HEK293 (cell line): ENCODE results near the gene FAIM.
"Not testable (repeated sequence)": the region's sequence is repeated elsewhere in the genome, so short reads cannot be mapped to it uniquely, and the experiment has no call there.

ENCODE experiments used
- CTCF ChIA-PET: fragments of 350-600 bp; formaldehyde crosslinking; extraction: SDS; loops from one replicate; lab custom pipeline; 2021; ENCODE audit warnings: antibody characterized with exemption; lab: Yijun Ruan, JAX
- POLR2A ChIA-PET: fragments of 300-600 bp; formaldehyde crosslinking; extraction: SDS; loops from one replicate; lab custom pipeline; 2020; ENCODE audit warnings: antibody characterized with exemption, inconsistent platforms; lab: Yijun Ruan, JAX
- H3K27ac ChIP-seq: fragments of 200-500 bp; sonication (Bioruptor generic); 2 replicates; pipeline ENCODE4 v1.5.1; 2014; ENCODE audit warnings: low read depth, low read length, control low read depth, inconsistent platforms; ENCODE audit errors: extremely low read depth
- H3K36me3 ChIP-seq, 2 experiments: fragments of 200-500 bp in 1 of 2; sonication (Bioruptor generic) in 1 of 2; 1 replicate in 1 of 2; 2 replicates in 1 of 2; pipeline ENCODE4 v1.5.1; 2014 to 2017; ENCODE audit warnings: inconsistent platforms in 2 of 2, low read length in 2 of 2; ENCODE audit not compliant: control insufficient read depth in 2 of 2, insufficient read depth in 1 of 2
- H3K4me1 ChIP-seq: fragments of 200-500 bp; sonication (Bioruptor generic); 2 replicates; pipeline ENCODE4 v1.5.1; 2014; ENCODE audit warnings: mild to moderate bottlenecking, low read length, inconsistent platforms; ENCODE audit not compliant: control insufficient read depth, insufficient read depth
- H3K4me3 ChIP-seq: 2 replicates; pipeline ENCODE4 v1.5.1; 2011; ENCODE audit warnings: low read depth, mild to moderate bottlenecking, control low read depth, low read length, moderate library complexity
- H3K9me3 ChIP-seq: fragments of 200-500 bp; sonication (Bioruptor generic); 2 replicates; pipeline ENCODE4 v1.5.1; 2014; ENCODE audit warnings: low read depth, low read length, inconsistent platforms; ENCODE audit not compliant: control insufficient read depth, insufficient read depth
- EGR2 ChIP-seq: fragments of 450-650 bp; formaldehyde crosslinking; IDR thresholded peaks from 2 replicates; pipeline ENCODE4 v1.5.1; 2016; ENCODE audit warnings: low read depth, missing biosample characterization, missing genetic modification characterization
- OSR2 ChIP-seq: fragments of 450-650 bp; formaldehyde crosslinking; IDR thresholded peaks from 2 replicates; pipeline ENCODE4 v1.5.1; 2016; ENCODE audit warnings: missing biosample characterization, missing genetic modification characterization
- SCRT1 ChIP-seq: fragments of 450-650 bp; formaldehyde crosslinking; IDR thresholded peaks from 2 replicates; pipeline ENCODE4 v1.5.1; 2016; ENCODE audit warnings: missing biosample characterization, missing genetic modification characterization, borderline replicate concordance
- SCRT2 ChIP-seq: fragments of 450-650 bp; formaldehyde crosslinking; IDR thresholded peaks from 2 replicates; pipeline ENCODE4 v1.5.1; 2016; ENCODE audit warnings: missing biosample characterization, missing genetic modification characterization
- TCF7L2 ChIP-seq: IDR thresholded peaks from 2 replicates; pipeline ENCODE4 v1.6.1; 2011; ENCODE audit warnings: low read depth, mild to moderate bottlenecking, inconsistent platforms, low read length, moderate library complexity, borderline replicate concordance
- ZBTB1 ChIP-seq: fragments of 450-650 bp; formaldehyde crosslinking; IDR thresholded peaks from 2 replicates; pipeline ENCODE4 v1.5.1; 2016; ENCODE audit warnings: missing biosample characterization, missing genetic modification characterization
- ZBTB17 ChIP-seq: fragments of 450-650 bp; formaldehyde crosslinking; IDR thresholded peaks from 2 replicates; pipeline ENCODE4 v1.5.1; 2016; ENCODE audit warnings: missing biosample characterization, missing genetic modification characterization
- ZNF10 ChIP-seq: fragments of 450-650 bp; formaldehyde crosslinking; IDR thresholded peaks from 2 replicates; pipeline ENCODE4 v1.5.1; 2017; ENCODE audit warnings: missing biosample characterization, missing genetic modification characterization
- ZNF211 ChIP-seq: fragments of 450-650 bp; formaldehyde crosslinking; IDR thresholded peaks from 2 replicates; pipeline ENCODE4 v1.5.1; 2016; ENCODE audit warnings: low read depth, missing biosample characterization, missing genetic modification characterization
- ZNF23 ChIP-seq: fragments of 450-650 bp; formaldehyde crosslinking; IDR thresholded peaks from 2 replicates; pipeline ENCODE4 v1.5.1; 2016; ENCODE audit warnings: missing biosample characterization, missing genetic modification characterization, borderline replicate concordance
- ZNF239 ChIP-seq: fragments of 450-650 bp; formaldehyde crosslinking; IDR thresholded peaks from 2 replicates; pipeline ENCODE4 v1.5.1; 2016; ENCODE audit warnings: missing biosample characterization, missing genetic modification characterization
- ZNF529 ChIP-seq: fragments of 450-650 bp; formaldehyde crosslinking; IDR thresholded peaks from 2 replicates; pipeline ENCODE4 v1.5.1; 2017; ENCODE audit warnings: missing genetic modification characterization, missing biosample characterization; ENCODE audit not compliant: insufficient replicate concordance
- ZNF560 ChIP-seq: fragments of 450-650 bp; formaldehyde crosslinking; IDR thresholded peaks from 2 replicates; pipeline ENCODE4 v1.5.1; 2017; ENCODE audit warnings: missing biosample characterization, missing genetic modification characterization, borderline replicate concordance
- ZNF629 ChIP-seq: fragments of 450-650 bp; formaldehyde crosslinking; IDR thresholded peaks from 2 replicates; pipeline ENCODE4 v1.5.1; 2017; ENCODE audit warnings: missing biosample characterization, missing genetic modification characterization
- ZNF677 ChIP-seq: fragments of 450-650 bp; IDR thresholded peaks from 2 replicates; pipeline ENCODE4 v1.5.0; 2018; ENCODE audit warnings: missing biosample characterization, mild to moderate bottlenecking, missing genetic modification characterization, moderate library complexity
- ZNF701 ChIP-seq: fragments of 450-650 bp; formaldehyde crosslinking; IDR thresholded peaks from 2 replicates; pipeline ENCODE4 v1.5.1; 2016; ENCODE audit warnings: missing biosample characterization, missing genetic modification characterization
- ZSCAN23 ChIP-seq: fragments of 450-650 bp; formaldehyde crosslinking; IDR thresholded peaks from 2 replicates; pipeline ENCODE4 v1.5.1; 2016; ENCODE audit warnings: missing biosample characterization, missing genetic modification characterization
- TF ChIP-seq, protein P1 (sequence below): fragments of 450-650 bp; formaldehyde crosslinking; IDR thresholded peaks from 2 replicates; pipeline ENCODE4 v1.5.1; 2017; ENCODE audit warnings: missing biosample characterization, missing genetic modification characterization

The FAIM gene

DNA sequence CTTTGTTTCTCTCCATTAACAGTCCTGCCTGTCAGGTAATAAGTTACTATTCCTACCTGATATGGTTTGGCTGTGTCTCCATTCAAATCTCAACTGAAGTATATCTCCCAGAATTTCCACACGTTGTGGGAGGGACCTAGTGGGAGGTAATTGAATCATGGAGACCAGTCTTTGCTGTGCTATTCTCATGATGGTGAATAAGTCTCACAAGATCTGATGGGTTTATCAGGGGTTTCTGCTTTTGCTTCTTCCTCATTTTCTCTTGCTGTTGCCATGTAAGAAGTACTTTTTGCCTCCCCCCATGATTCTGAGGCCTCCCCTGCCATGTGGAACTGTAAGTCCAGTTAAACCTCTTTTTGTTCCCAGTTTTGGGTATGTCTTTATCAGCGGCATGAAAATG is 6.9 kb upstream of the FAIM start:
- H3K4me1 ChIP-seq, H3K4me3 ChIP-seq, H3K36me3 ChIP-seq, POLR2A ChIA-PET, CTCF ChIA-PET, H3K9me3 ChIP-seq, H3K27ac ChIP-seq: not testable (repeated sequence)

DNA sequence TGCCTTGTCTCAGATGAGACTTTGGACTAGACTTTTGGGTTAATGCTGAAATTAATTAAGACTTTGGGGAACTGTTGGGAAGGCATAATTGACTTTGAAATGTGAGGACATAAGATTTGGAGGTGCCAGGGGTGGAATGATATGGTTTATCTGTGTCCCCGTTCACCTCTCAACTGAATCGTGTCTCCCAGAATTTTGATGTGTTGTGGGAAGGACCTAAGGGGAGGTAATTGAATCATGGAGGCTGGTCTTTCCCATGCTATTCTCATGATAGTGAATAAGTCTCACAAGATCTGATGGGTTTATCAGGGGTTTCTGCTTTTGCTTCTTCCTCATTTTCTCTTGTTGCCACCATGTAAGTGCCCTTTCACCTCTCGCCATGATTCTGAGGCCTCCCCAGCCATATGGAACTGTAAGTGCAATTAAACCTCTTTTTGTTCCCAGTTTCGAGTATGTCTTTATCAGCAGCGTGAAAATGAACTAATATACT is 4.4 kb upstream of the FAIM start:
- H3K9me3 ChIP-seq, POLR2A ChIA-PET, H3K27ac ChIP-seq, H3K4me1 ChIP-seq, H3K36me3 ChIP-seq, H3K4me3 ChIP-seq, CTCF ChIA-PET: not testable (repeated sequence)

DNA sequence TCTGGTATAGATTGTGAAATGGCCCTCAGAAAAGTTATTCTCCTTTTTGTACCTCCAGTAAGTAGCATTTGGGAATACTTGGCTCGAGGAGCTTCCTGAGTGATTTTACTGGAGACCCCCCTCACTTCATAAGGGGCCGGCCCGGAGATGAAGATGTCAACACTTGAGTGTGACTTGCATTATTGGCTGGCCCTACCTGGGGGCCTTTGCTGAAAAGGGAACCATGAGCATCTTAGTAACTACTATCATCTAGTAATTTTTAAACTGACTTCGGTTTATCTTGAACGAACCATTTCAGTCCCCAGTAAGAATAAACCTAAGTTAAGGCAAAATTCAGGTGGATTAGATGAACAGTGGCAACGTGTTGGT is 1.3 kb downstream of the FAIM start:
- TF ChIP-seq, protein P1, sequence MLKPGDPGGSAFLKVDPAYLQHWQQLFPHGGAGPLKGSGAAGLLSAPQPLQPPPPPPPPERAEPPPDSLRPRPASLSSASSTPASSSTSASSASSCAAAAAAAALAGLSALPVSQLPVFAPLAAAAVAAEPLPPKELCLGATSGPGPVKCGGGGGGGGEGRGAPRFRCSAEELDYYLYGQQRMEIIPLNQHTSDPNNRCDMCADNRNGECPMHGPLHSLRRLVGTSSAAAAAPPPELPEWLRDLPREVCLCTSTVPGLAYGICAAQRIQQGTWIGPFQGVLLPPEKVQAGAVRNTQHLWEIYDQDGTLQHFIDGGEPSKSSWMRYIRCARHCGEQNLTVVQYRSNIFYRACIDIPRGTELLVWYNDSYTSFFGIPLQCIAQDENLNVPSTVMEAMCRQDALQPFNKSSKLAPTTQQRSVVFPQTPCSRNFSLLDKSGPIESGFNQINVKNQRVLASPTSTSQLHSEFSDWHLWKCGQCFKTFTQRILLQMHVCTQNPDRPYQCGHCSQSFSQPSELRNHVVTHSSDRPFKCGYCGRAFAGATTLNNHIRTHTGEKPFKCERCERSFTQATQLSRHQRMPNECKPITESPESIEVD (tag by site-specific recombination): 0 out of 2 replicates have a peak, but pooled peaks have one; percentile 3
- no peak for TF ChIP-seq ZBTB1 (tag by site-specific recombination)
- TF ChIP-seq ZBTB17 (tag by site-specific recombination): 0 out of 2 replicates have a peak, but pooled peaks have one; percentile 1
- no peak for TF ChIP-seq TCF7L2
- H3K4me3 ChIP-seq: peak overlapping the region; percentile 79; the same call in 1 of the 2 replicates
- no peaks in the 10 kb centered on the region; a peak in 1 of 3 replicates for H3K36me3 ChIP-seq
- no peaks in the 10 kb centered on the region for H3K9me3 ChIP-seq
- CTCF ChIA-PET: interaction anchor here (0.6 to 1.0 kb wide), 3 partner anchors 131 to 306 kb away, joined by 3 to 5 read pairs (median 3); no protein-coding TSS in a partner anchor
- POLR2A ChIA-PET: interaction anchor here (0.6 to 3.3 kb wide), 4 partner anchors 15 to 281 kb away, joined by 3 to 21 read pairs (median 6); partner anchors contain the start of gene CEP70
- H3K4me1 ChIP-seq: peaks cover 4% of the 10 kb centered on the region; the same call in 1 of the 2 replicates
- no peak overlapping the region; the same call in 1 of the 2 replicates for H3K27ac ChIP-seq

DNA sequence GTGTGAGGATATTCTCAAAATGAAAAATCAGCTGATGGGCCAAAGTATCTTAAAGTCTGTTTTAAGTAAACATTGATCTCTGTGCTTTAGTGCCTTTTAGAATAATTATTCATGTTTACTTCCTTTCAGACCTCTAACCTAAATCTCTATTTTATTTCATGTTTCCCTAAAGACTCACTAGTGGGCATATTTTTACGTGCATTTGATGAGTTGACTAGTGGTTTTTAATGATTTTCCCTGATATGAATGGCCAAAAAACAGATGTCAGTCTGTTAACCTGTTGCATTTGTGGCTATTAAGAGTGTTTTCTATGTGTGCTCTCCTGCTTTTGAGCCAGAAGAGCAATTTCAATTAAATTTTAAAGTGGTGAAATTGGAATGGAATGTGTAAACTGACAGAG is 6.9 kb downstream of the FAIM start:
- H3K27ac ChIP-seq: no peak overlapping the region
- 0 out of 2 replicates have a peak, but pooled peaks cover 4% of the 10 kb centered on the region for H3K4me1 ChIP-seq
- H3K9me3 ChIP-seq: no peaks in the 10 kb centered on the region
- H3K36me3 ChIP-seq: no peaks in the 10 kb centered on the region; a peak in 1 of 3 replicates
- CTCF ChIA-PET: no interaction called here
- no peak overlapping the region for H3K4me3 ChIP-seq
- POLR2A ChIA-PET: no interaction called here
- TF ChIP-seq SCRT1 (peak; percentile 60; the same call in 1 of the 2 replicates), ZNF529 (tag by site-specific recombination) (no peak), ZNF10 (tag by site-specific recombination) (no peak), ZNF629 (tag by site-specific recombination) (no peak), SCRT2 (tag by site-specific recombination) (peak; percentile 81)
- TF ChIP-seq, protein P1 (tag by site-specific recombination): peak; percentile 73

DNA sequence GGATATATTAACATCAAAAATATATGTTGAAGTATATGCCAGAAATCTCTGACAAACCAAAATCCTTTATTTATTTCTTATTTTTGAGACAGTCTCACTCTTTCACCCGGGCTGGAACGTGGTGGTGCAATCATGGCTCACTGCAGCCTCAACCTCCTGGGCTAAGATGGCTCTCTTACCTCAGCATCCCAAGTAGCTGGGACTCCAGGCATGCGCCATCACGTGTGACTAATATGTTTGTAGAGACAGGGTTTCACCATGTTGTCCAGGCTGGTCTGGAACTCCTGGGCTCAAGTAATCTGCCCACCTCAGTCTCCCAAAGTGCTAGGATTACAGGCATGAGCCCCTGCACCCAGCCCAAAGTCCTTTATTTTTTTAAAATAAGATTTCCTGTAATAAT is 11.9 kb downstream of the FAIM start:
- POLR2A ChIA-PET: no interaction called here
- no peaks in the 10 kb centered on the region for H3K9me3 ChIP-seq
- TF ChIP-seq ZNF239 (tag by site-specific recombination): no peak
- no peak for TF ChIP-seq ZNF560 (tag by site-specific recombination)
- TF ChIP-seq ZSCAN23 (tag by site-specific recombination): no peak
- TF ChIP-seq, protein P1 (tag by site-specific recombination): no peak
- no peak for TF ChIP-seq OSR2
- TF ChIP-seq ZNF211: no peak
- TF ChIP-seq ZNF23 (tag by site-specific recombination): no peak
- TF ChIP-seq EGR2: no peak
- no peak for TF ChIP-seq ZNF701
- no peak for TF ChIP-seq ZNF677 (tag by site-specific recombination)

More for the DNA sequence above, 11.9 kb downstream of the FAIM start:
- no peak overlapping the region for H3K4me3 ChIP-seq
- H3K27ac ChIP-seq: no peak overlapping the region
- CTCF ChIA-PET: interaction anchor here (1.5 kb wide), 1 partner anchor 295 kb away, joined by 4 read pairs; no protein-coding TSS in a partner anchor
- peaks cover 0 to 4% of the 10 kb centered on the region in 2 experiments; a peak in 1 of 3 replicates for H3K36me3 ChIP-seq
- no peaks in the 10 kb centered on the region for H3K4me1 ChIP-seq
